ENCODE data around the gene ARPC2.

Gene ARPC2

GRCh38 chr2:218218268-218219185, 1.5 kb downstream of the ARPC2 start:
- TF ChIP-seq TAF1 (IDR thresholded peaks at IDR 0.05; ENCODE audit: borderline replicate concordance, low read depth, low read length) (0 out of 2 replicates have a peak, but pooled peaks have one; percentile 7), POLR2AphosphoS5 (IDR thresholded peaks at IDR 0.05; ENCODE audit: low read depth, low read length) (peak; percentile 60), POLR2A (IDR thresholded peaks at IDR 0.05; ENCODE audit: low read depth, low read length) (peak; percentile 46)
- FAIRE-seq, result peak; percentile 81
- no peak for DNase-seq (ENCODE audit: insufficient read length)

GRCh38 chr2:218219934-218220333, 2.9 kb downstream of the ARPC2 start:
- TF ChIP-seq POLR2AphosphoS5 (IDR thresholded peaks at IDR 0.05; ENCODE audit: low read depth, low read length) (no peak), POLR2A (IDR thresholded peaks at IDR 0.05; ENCODE audit: low read depth, low read length) (no peak), TAF1 (IDR thresholded peaks at IDR 0.05; ENCODE audit: borderline replicate concordance, low read depth, low read length) (no peak)
- FAIRE-seq, result no peak
- DNase-seq (ENCODE audit: insufficient read length), result no peak

- DNase-seq (ENCODE audit: insufficient read length) (no peak), FAIRE-seq (no peak)
- TF ChIP-seq TAF1 (IDR thresholded peaks at IDR 0.05; ENCODE audit: borderline replicate concordance, low read depth, low read length) (no peak), POLR2A (IDR thresholded peaks at IDR 0.05; ENCODE audit: low read depth, low read length) (peak; percentile 44; the same call in 1 of the 2 replicates)
These were observed 4.0 kb downstream of the ARPC2 start for GRCh38 chr2:218221000-218221399.

DNA sequence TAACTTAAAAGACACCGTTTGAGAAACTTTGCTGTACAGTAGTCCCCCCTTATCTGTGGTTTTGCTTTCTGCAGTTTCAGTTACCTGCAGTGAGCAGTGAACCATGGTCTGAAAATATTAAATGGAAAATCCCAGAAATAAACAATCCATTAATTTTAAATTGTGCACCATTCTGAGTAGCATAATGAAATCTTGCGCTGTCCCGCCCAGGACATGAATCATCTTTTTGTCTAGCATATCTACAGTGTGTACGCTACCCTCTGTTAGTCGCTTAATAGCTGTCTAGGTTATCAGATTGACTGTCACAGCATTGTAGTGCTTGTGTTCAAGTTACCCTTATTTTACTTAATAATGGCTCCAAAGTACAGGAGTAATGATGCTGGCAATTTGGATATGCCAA, 6.1 kb downstream of the ARPC2 start:
- FAIRE-seq, result no peak
- TF ChIP-seq TAF1 (IDR thresholded peaks at IDR 0.05; ENCODE audit: borderline replicate concordance, low read depth, low read length) (no peak), POLR2A (IDR thresholded peaks at IDR 0.05; ENCODE audit: low read depth, low read length) (0 out of 2 replicates have a peak, but pooled peaks have one; percentile 5)
- no peak for DNase-seq (ENCODE audit: insufficient read length)

GRCh38 chr2:218224186-218224585, 7.2 kb downstream of the ARPC2 start:
- DNase-seq (ENCODE audit: insufficient read length) (no peak), FAIRE-seq (no peak)
- TF ChIP-seq POLR2AphosphoS5 (IDR thresholded peaks at IDR 0.05; ENCODE audit: low read depth, low read length), result no peak
- TF ChIP-seq POLR2A (IDR thresholded peaks at IDR 0.05; ENCODE audit: low read depth, low read length), result no peak
- TF ChIP-seq TAF1 (IDR thresholded peaks at IDR 0.05; ENCODE audit: borderline replicate concordance, low read depth, low read length), result no peak

DNA sequence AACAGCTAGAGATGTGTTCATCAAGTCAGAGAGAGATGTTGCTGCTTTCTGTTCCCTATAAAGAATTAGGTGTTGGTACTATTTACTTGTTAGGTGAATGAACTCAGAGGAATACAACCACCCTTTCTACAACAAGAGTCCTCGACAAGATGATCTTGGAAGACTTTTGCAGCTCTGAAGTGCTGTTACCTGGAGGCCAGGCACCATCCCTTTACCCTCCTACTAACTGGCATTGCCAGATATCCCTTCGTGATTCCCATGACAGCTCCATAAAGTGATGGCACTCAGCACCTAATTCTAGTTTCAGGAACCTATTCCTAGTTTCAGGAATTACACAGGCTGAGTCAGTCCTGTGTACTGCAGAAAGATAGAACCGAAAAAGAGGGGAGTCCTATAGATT, 9.9 kb downstream of the ARPC2 start:
- no peak for DNase-seq (ENCODE audit: insufficient read length)
- TF ChIP-seq TAF1 (IDR thresholded peaks at IDR 0.05; ENCODE audit: borderline replicate concordance, low read depth, low read length) (no peak), POLR2AphosphoS5 (IDR thresholded peaks at IDR 0.05; ENCODE audit: low read depth, low read length) (0 out of 2 replicates have a peak, but pooled peaks have one; percentile 51), POLR2A (IDR thresholded peaks at IDR 0.05; ENCODE audit: low read depth, low read length) (peak; percentile 33; the same call in 1 of the 2 replicates)
- FAIRE-seq, result no peak

GRCh38 chr2:218228366-218229090, 11.5 kb downstream of the ARPC2 start:
- TF ChIP-seq POLR2AphosphoS5 (IDR thresholded peaks at IDR 0.05; ENCODE audit: low read depth, low read length) (no peak; the same call in 1 of the 2 replicates), TAF1 (IDR thresholded peaks at IDR 0.05; ENCODE audit: borderline replicate concordance, low read depth, low read length) (no peak), POLR2A (IDR thresholded peaks at IDR 0.05; ENCODE audit: low read depth, low read length) (no peak)
- FAIRE-seq (no peak), DNase-seq (ENCODE audit: insufficient read length) (no peak)

GRCh38 chr2:218229239-218229638, 12.2 kb downstream of the ARPC2 start:
- peak; percentile 86 for FAIRE-seq
- peak; percentile 34 for DNase-seq (ENCODE audit: insufficient read length)
- TF ChIP-seq TAF1 (IDR thresholded peaks at IDR 0.05; ENCODE audit: borderline replicate concordance, low read depth, low read length) (no peak), POLR2AphosphoS5 (IDR thresholded peaks at IDR 0.05; ENCODE audit: low read depth, low read length) (no peak), POLR2A (IDR thresholded peaks at IDR 0.05; ENCODE audit: low read depth, low read length) (no peak)

DNA sequence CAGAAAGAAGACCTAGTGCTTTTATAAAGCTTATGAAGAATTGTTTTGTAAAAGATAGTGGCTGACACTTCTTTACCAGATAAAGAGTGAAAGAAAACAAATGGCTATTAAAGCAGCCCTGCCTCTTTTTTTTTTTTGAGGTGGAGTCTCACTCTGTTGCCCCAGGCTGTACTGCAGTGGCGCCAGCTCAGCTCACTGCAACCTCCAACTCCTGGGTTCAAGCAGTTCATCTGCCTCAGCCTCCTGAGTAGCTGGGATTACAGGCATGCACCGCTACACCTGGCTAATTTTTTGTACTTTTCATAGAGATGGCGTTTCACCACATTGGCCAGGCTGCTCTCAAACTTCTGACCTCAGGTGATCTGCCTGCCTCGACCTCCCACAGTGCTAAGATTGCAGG, 12.9 kb downstream of the ARPC2 start:
- FAIRE-seq (no peak), DNase-seq (ENCODE audit: insufficient read length) (no peak)
- peak; percentile 57; the same call in 1 of the 2 replicates for TF ChIP-seq POLR2AphosphoS5 (IDR thresholded peaks at IDR 0.05; ENCODE audit: low read depth, low read length)
- no peak for TF ChIP-seq POLR2A (IDR thresholded peaks at IDR 0.05; ENCODE audit: low read depth, low read length)
- no peak for TF ChIP-seq TAF1 (IDR thresholded peaks at IDR 0.05; ENCODE audit: borderline replicate concordance, low read depth, low read length)

- no peak for DNase-seq (ENCODE audit: insufficient read length)
- TF ChIP-seq POLR2A (IDR thresholded peaks at IDR 0.05; ENCODE audit: low read depth, low read length), result no peak
- TF ChIP-seq POLR2AphosphoS5 (IDR thresholded peaks at IDR 0.05; ENCODE audit: low read depth, low read length), result no peak
- TF ChIP-seq TAF1 (IDR thresholded peaks at IDR 0.05; ENCODE audit: borderline replicate concordance, low read depth, low read length), result no peak
- no peak for FAIRE-seq
These were observed 13.9 kb downstream of the ARPC2 start for GRCh38 chr2:218230882-218231281.

DNA sequence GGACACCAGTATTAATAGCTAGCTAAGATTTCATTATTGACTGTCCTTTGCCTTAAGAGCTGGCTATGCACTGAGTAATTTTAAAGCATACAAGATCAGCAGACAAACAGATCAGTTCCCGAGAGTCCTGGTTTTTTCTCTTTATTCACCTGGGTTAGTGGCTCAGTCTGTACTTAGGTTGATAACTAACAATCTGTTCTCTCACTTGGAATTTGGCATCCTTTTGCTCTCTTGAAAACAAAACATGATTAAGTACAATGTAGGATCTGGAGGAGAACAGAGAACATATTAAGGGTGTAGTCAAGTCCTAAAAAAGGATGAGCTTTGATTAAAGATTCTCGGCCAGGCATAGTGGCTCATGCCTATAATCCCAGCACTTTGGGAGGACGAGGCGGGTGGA, 16.6 kb downstream of the ARPC2 start:
- TF ChIP-seq TAF1 (IDR thresholded peaks at IDR 0.05; ENCODE audit: borderline replicate concordance, low read depth, low read length) (no peak), POLR2AphosphoS5 (IDR thresholded peaks at IDR 0.05; ENCODE audit: low read depth, low read length) (no peak), POLR2A (IDR thresholded peaks at IDR 0.05; ENCODE audit: low read depth, low read length) (no peak)
- FAIRE-seq (no peak), DNase-seq (ENCODE audit: insufficient read length) (no peak)
